Measurements from ENCODE around the gene PCNX4.

Gene PCNX4

DNA sequence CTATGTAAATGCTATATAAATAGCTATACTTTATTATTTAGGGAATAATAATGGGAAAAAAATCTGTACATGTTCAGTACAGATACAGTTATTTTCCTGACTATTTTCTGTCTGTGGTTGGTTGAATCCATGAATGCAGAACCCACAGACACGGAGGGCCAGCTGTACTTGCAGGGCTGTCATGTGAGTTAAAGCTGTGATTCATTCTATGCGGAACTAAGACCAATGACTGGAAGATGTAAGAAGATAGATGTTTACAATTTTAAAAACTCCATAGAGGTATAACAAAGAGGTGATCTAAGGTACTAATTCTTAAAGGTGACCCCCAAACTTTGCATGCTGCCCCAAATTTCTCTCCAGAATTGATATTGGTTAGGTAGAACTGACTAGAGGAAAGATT is 14.6 kb downstream of the PCNX4 start:
- DNase-seq, result no peak

GRCh38 chr14:60107477-60107876 is 15.8 kb downstream of the PCNX4 start:
- DNase-seq, result no peak

GRCh38 chr14:60111732-60112131 is 20.0 kb downstream of the PCNX4 start:
- no peak for DNase-seq

DNA sequence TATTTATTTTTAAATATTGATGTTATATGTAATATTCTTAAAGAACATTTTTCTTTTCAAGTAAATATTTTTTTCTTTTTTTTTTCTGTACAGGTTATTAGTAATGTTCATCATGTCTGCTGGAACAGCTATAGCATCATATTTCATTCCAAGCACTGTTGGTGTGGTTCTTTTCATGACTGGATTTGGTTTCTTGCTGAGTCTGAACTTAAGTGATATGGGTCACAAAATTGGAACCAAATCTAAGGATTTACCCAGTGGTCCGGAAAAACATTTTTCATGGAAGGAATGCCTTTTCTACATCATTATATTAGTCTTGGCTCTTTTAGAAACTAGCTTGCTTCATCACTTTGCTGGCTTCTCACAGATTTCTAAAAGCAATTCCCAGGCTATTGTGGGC is 23.2 kb downstream of the PCNX4 start:
- DNase-seq, result no peak

DNA sequence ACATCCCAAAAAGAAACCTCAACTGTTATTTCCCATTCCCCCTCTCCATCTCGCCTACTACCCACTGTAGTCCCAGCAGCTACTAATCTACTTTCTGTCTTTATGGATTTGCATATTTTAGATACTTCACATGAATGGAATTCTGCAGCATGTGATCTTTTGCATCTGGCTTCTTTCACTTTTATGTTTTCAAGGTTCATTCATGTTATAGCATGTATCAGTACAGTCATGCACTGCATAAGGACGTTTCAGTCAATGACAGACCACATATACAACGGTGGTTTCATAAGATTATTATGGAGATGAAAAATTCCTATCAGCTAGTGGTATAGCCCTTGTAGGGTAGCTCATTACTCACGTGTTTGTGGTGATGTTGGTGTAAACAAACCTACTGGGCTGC is 24.5 kb downstream of the PCNX4 start:
- DNase-seq, result no peak

DNA sequence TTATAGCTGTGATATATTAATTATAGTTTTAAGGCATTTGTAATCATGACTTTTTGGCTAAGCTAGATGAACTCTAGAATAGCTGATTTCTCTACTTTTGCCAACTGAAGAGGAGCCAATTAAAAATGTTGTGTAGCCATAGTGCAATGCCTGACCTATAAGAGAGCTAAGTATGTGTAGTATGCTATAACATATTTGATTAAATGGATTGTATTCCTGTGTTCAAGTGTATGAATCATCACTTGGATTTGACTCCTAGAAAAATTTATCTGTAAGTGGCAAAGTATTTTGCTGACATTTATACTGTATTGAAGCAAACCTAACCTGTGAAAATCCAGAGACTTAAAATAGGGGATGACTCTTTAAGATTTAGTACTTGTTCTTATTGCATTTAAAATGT is 34.2 kb downstream of the PCNX4 start:
- DNase-seq, result no peak

DNA sequence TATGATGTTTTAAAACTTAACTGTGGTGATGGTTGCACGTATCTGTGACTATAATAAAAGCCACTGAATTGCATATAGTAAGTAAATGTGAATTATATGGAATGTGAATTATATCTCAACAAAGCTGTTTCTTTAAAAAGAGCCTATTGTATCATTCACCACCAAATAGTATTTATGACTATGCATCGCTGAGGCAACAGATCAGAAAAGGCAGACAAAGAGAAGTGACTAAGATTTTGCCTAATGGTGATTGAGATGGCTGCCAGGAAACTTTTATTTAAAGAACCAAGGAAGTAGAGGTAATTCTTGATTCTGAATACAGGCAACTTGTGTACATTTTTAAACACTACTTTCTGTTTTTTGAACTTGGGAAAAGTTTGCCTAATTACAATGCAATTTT is 41.8 kb downstream of the PCNX4 start:
- DNase-seq, result no peak

GRCh38 chr14:60134702-60135101 is 43.0 kb downstream of the PCNX4 start:
- no peak for DNase-seq

GRCh38 chr14:60151715-60152114 is 60.0 kb downstream of the PCNX4 start:
- peak; percentile 84 for DNase-seq

DNA sequence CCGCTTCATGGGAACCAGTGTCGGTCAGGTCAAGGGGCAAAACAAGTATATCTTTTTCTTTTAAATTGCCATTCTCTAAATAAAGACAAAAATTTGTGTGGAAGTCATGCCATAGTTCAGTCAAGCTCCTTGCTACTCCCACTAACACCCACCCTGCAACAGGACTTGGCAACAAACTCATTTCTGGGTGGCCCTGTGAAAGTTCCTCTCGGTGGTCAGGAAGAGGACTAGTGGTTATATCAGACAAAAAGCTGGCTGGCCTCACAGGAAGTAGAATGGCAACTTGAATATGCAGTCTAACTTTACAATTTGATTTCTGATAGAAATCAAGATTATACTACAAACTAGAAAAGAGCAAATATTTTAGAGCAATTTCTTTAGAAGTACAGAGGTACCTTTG is 62.3 kb downstream of the PCNX4 start:
- DNase-seq, result no peak

GRCh38 chr14:60154671-60155070 is 62.9 kb downstream of the PCNX4 start:
- no peak for DNase-seq

DNA sequence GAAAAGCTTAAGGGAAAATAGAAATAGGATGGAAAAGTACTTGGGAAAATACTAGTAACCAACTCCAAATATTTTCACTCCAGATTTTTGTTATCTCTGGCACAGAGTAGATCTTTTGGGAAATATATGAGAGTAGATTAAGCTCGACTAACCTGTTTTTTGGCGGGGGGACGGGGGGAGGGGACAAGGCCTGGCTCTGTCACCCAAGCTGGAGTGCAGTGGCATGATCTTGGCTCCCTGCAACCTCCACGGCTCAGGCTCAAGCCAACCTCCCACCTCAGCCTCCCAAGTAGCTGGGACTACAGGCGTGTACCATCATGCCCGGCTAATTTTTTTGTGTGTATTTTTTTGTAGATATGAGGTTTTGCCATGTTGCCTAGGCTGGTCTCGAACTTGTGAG is 68.7 kb downstream of the PCNX4 start:
- no peak for DNase-seq

DNA sequence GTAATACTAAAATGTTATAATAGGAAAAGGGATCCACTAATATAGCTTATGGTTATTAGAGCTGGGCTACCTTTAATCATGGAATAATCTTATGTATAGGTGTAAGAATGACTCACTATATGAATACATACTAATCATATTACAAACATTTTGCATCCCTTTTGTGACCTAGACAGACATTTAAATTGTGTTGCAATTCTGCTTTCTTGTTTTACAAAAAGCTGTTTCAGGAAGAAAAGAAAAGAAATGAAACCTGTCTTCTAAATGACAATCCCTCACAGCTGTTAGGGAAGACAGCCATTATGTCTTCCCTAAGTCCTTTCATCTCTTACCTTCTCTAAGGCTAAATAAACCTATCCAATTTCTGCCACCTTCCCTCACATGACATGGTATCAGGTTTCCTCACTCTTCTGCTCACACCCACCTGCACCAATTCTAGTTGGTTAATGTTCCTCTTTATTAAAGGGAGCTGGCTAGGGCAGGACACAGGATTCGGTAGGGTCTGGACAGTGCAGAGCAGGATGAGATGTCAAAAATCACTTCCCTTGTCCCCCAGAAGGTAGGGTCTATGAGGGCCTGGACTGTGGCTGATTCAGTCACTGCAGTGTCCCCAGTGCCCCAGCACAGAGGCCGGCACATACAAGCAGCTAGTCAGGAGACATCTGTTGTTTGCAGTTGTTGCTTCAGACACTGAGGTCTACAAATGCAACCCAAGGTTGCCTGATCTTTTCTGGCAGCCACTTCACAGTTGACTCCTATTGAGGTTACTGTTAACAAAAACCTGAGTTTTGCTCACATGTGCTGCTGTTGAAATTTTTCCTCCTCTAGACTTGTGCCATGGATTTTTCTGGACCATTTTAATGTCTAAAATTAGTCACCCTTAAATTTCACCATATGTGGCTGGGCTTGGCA is 69.7 kb downstream of the PCNX4 start:
- no peak for DNase-seq

DNA sequence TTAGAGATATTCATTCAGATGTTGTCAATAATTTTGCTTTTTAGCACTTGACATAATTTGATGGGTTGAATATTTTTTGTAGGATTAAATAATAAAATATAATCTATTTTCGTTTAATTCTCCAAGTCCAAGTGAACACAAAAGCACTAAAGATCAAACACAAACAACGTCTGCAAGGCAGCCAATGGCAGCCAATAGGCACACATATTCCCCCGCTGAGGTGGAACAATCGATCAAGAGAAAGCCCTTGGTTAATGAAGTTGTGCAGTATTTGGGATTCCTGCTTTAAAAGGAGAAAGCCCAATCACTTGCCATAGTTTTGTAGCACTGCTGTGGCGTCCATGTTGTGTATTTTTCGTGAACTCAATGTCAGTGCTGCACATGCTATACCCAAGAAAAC is 72.0 kb downstream of the PCNX4 start:
- no peak for DNase-seq

GRCh38 chr14:60164404-60164711 is 72.6 kb downstream of the PCNX4 start:
- peak; percentile 80 for DNase-seq

DNA sequence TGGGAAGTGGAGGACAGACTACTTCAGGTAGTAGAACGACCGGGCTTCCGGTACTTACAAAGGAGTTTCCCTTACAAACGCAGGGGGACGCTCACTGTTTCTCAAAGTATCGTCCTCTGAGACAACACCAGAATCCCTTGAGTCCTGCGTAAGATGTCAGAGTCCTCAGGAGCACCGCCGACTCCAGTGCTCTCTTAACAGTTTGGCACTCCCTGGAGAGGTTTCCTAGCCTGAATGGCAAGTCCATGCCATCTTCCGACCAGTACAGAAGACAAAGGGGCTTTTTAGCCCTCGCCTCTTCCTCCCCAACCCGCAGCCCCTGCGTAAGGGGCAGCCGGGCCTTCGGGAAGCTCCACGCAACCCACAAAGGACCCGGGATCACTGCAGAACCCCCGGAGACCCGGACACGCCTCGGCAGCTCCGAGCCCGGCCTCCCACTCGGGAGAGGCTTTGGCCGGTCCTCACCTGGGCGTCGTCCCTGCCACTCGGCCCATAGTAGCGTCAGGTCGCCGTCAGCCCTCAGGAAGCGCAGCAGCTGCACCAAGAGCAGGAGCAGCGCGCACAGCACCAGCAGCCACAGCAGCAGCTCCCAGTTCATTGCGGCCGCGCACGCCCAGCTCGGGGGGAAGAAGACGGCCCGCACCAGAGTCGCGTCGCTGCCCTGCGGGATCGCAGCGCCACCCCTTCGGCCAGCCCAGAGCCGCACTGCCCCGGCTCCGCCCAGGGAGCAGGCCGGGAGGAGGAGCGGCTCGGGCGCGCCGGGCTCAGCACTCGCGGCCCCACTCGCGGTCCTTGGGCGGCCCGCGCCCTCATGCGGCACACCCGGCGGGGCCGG is 73.2 kb downstream of the PCNX4 start, which contains the start of gene DHRS7:
Gene DHRS7, minus strand, starts transcription at position 687 of the 835 bp plus-strand sequence. Its CDS starts 89 bp downstream, at position 598.
- peak; percentile 78 for DNase-seq

- DNase-seq, result no peak
Measured at GRCh38 chr14:60165547-60165876, 73.8 kb downstream of the PCNX4 start.

DNA sequence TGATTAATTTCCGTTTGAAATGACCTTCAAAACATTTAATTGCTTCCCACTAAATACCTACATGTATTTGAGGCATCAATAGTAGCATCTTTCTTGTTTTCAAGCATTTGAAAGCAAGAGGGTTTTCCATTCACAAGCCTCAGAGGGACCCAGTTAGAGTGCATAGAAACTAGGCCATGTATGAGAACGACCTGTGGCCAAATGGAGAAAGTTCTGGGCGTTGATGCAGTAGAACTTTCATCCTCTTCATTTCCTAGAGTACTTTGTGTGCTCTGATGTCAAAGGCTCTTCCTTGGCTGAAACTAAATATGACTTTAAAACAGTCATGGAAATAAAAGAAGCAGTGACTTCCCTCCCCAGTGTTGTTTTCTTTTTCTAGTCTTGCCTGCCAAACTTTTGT is 74.4 kb downstream of the PCNX4 start:
- no peak for DNase-seq

DNA sequence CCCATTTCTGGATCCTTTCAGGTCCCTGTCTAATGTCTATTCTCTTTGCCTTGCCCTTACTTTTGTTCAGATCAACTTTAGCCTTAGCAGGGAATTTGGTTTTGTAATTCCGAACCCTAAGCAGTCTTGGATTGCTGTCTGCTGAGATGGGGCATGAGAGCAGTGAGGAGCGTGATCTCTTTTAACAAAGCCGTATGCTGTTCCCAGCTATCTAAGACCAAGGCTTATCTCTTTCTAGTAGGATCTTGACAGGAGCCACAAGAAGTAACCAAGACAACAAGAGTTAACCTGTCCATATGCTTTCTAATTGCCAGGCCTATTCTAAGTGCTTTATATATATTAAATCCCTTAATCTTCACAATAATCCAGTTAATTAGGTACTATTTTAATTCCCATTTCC is 78.0 kb downstream of the PCNX4 start:
- no peak for DNase-seq

DNA sequence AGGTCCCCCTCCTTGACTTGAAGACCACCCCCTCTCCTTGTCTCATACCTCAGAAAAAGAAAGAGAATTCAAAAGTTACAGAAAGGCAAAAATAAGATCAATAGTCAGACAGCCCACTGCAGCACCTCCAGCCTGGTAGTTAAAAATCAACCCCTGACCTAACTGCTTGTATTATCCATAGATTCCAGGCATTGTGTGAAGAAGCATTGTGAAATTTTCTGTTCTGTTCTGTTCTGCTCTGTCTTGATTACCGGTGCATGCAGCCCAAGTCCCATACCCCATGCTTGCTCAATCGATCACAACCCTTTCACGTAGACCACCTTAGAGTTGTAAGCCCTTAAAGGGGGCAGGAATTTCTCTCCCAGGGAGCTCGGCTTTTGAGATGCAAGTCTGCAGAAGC is 79.2 kb downstream of the PCNX4 start:
- no peak for DNase-seq

DNA sequence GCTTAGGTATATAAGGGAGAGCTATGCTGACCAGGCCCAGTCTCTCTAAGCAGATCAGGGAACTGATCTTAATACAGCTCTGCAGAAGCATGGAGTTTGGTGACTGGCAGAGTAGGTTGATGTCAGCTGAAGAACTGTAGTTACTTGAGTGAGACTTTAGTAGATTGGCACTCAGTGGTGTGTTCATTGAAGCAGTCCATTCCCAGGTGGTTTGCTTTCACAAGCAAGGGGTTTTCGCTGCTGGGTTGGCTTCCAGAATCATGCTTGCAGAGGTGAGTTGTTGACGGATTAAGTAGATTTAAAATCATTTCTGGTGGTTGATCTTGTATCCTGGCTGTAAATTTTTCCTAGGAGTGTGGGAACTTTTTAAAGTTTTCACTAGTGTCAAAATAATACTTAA is 80.0 kb downstream of the PCNX4 start:
- DNase-seq, result no peak

DNA sequence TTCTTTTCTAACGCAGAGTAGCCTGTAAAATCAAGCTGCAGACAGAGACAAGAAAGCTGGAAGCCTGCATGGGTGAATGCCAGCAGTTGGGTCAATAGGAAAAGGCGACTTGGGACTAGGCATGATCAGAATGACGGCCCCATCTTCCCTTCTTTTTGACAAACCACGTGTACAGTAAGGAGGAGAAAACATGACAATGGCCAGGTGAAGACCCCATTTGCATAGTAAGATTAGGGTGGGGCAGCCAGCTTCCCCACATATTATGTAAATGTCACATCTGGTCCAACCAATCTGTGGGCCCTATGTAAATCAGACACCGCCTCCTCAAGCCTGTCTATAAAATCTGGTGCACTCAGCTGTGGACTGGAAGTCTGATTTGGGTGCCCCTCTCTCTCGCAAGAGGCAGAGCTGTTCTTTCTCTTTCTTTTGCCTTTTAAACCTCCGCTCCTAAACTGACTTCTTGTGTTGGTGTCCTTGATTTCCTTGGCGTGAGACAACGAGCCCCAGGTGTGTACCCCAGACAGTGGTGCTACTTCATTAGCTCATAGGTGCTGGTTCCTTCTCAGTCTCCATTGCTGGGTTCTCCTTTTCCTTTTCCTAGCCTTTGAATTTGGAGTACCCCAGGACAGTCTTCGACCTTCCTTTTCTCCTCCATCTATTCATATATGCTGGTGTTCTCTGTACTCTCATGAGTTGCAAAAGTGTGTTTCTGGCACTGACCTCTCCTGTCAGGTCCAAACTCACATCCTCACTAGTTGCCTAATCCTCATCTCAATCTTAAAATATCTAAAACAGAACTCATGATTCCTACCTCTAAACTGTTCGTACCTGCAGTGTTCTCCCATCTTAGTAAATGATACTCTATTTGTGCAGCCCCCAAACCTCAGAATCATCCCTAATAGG is 82.9 kb downstream of the PCNX4 start:
- no peak for DNase-seq

DNA sequence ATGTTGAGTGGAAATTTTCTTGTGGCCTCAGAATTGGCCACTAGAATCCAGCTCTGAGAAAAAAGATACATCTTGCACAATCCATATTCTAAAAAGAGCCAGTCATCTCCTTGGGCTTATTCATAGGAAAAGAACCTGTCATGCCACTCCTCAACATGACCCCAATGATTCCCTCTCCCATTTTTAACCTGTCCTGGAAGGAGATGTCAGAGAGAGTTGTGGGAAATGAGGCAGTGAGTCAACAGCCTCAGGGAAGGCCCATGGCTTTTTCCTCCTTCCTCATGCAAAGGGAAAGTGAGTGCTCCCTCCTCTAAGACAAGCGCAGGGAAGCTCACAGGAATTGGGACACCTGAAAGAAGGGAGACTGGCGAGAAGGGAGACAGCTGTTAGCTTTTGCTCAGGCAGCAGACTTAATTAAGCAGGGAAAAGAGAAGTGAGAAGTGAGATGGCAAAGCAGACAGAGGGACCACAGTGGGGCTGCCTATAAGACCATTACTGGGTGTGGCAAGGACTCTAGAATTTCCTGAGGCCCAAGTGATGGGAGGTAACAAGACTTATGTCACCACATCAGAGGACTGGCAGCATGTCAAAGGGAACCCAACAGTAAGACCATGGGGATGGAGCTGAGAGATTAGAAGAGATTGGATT is 83.7 kb downstream of the PCNX4 start:
- no peak for DNase-seq
